AG04450 (cell line): ENCODE measurements around the gene IL17C. TPM values are rescaled to one million over a fixed set of nuclear protein-coding genes. Genes with fewer than 3 reads are reported as not detected.
A peak's percentile ranks its signal among the peaks of the same experiment; 100 is the strongest.
"Not testable (repeated sequence)": the region's sequence is repeated elsewhere in the genome, so short reads cannot be mapped to it uniquely, and the experiment has no call there.

Experiments
- CTCF ChIA-PET: fragments of 300-600, 350-600 bp; formaldehyde crosslinking; extraction: SDS; loops from one replicate; lab custom pipeline; 2022; ENCODE audit warnings: antibody characterized with exemption, inconsistent platforms; lab: Charles Lee
- POLR2A ChIA-PET: fragments of 350-600 bp; formaldehyde crosslinking; extraction: SDS; loops from one replicate; lab custom pipeline; 2021; ENCODE audit warnings: antibody characterized with exemption, inconsistent platforms; lab: Yijun Ruan, JAX
- DNase-seq: peaks from one replicate; pipeline ENCODE4 v3.0.0-alpha.2; 2011; ENCODE audit warnings: low read depth, low spot score
- H3K27ac ChIP-seq: one replicate; pipeline ENCODE4 v1.5.1; 2012; ENCODE audit warnings: low read depth, low read length, control low read depth
- H3K27me3 ChIP-seq: one replicate; pipeline ENCODE4 v1.6.0; 2012; ENCODE audit warnings: low read length; ENCODE audit not compliant: control insufficient read depth, insufficient read depth
- H3K4me3 ChIP-seq: 2 replicates; pipeline ENCODE4 v1.5.1; 2011; ENCODE audit warnings: mild to moderate bottlenecking, low read depth, low read length, control low read depth
- H3K9me3 ChIP-seq: 2 replicates; pipeline ENCODE4 v1.5.1; 2012; ENCODE audit warnings: low read length; ENCODE audit not compliant: control insufficient read depth, insufficient read depth
- CTCF ChIP-seq: IDR thresholded peaks from 2 replicates; pipeline ENCODE4 v1.5.1; 2011; ENCODE audit warnings: low read depth, low read length, control low read depth, inconsistent platforms
- polyA plus RNA-seq: library from polyadenylated mRNA; depleted of rRNA; stranded (reverse); fragments of >200 nt; gene quantifications from 2 replicates; pipeline ENCODE4 v1.2.3, GENCODE V29; 2011

Gene IL17C
- polyA plus RNA-seq, 1 experiment, result not detected

GRCh38 chr16:88667461-88667860 lies 29.1 kb downstream of the IL17C start:
- peak; percentile 24 for TF ChIP-seq CTCF
- H3K27me3 ChIP-seq, result no peaks in the 10 kb centered on the region
- ChIA-PET POLR2A (no interaction called here), CTCF (no interaction called here)
- no peak for DNase-seq
- no peak overlapping the region for H3K27ac ChIP-seq
- H3K4me3 ChIP-seq, result no peak overlapping the region
- H3K9me3 ChIP-seq, result no peaks in the 10 kb centered on the region; the same call in 1 of the 2 replicates

GRCh38 chr16:88669493-88669892 lies 31.1 kb downstream of the IL17C start:
- H3K27ac ChIP-seq, DNase-seq, H3K4me3 ChIP-seq, H3K9me3 ChIP-seq, POLR2A ChIA-PET, CTCF ChIA-PET, H3K27me3 ChIP-seq: not testable (repeated sequence)

DNA sequence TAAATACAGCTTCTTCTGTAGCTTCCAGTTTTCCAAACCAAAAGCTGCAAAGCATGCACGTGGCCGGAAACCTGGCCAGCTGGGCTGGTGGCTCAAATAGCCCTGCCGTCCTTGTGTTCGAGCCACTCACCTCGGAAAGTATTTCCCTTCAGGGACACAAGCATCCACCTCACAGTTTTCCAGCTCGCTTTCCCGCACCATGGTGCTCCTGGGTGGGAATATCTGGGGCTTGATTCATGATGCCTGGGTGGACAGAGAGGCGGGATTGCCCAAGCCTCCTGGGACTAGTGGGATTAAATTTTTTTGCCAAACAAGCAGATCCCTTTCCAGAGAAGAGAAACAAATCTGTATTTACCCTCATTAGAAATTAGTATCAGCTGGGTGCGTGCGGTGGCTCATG lies 31.6 kb downstream of the IL17C start:
- Histone ChIP-seq H3K9me3 (no peaks in the 10 kb centered on the region), H3K27ac (no peak overlapping the region), H3K4me3 (no peak overlapping the region), H3K27me3 (no peaks in the 10 kb centered on the region)
- no peak for TF ChIP-seq CTCF
- POLR2A ChIA-PET, result no interaction called here
- CTCF ChIA-PET, result no interaction called here
- DNase-seq, result no peak

- Histone ChIP-seq H3K4me3 (no peak overlapping the region), H3K27ac (no peak overlapping the region), H3K9me3 (no peaks in the 10 kb centered on the region; the same call in 1 of the 2 replicates), H3K27me3 (no peaks in the 10 kb centered on the region)
- DNase-seq, result no peak
- TF ChIP-seq CTCF, result no peak
- CTCF ChIA-PET, result interaction anchor here (0.6 kb wide), 1 partner anchor 8 kb away, joined by 3 read pairs; no protein-coding TSS in a partner anchor
- POLR2A ChIA-PET, result no interaction called here
Observed at GRCh38 chr16:88671806-88672205, 33.4 kb downstream of the IL17C start.

- H3K27ac ChIP-seq, result no peak overlapping the region
- DNase-seq, result no peak
- H3K4me3 ChIP-seq, result no peak overlapping the region
- ChIA-PET POLR2A (interaction anchor here (0.6 kb wide), 1 partner anchor 1008 kb away, joined by 4 read pairs; no protein-coding TSS in a partner anchor), CTCF (no interaction called here)
- H3K9me3 ChIP-seq, result no peaks in the 10 kb centered on the region; the same call in 1 of the 2 replicates
- no peaks in the 10 kb centered on the region for H3K27me3 ChIP-seq
- peak; percentile 27; the same call in 1 of the 2 replicates for TF ChIP-seq CTCF
Observed at GRCh38 chr16:88672776-88673175, 34.4 kb downstream of the IL17C start.
